ENCODE data around the gene FPGS.
"Not testable (repeated sequence)": the region's sequence is repeated elsewhere in the genome, so short reads cannot be mapped to it uniquely, and the experiment has no call there.

The FPGS gene, protein sequence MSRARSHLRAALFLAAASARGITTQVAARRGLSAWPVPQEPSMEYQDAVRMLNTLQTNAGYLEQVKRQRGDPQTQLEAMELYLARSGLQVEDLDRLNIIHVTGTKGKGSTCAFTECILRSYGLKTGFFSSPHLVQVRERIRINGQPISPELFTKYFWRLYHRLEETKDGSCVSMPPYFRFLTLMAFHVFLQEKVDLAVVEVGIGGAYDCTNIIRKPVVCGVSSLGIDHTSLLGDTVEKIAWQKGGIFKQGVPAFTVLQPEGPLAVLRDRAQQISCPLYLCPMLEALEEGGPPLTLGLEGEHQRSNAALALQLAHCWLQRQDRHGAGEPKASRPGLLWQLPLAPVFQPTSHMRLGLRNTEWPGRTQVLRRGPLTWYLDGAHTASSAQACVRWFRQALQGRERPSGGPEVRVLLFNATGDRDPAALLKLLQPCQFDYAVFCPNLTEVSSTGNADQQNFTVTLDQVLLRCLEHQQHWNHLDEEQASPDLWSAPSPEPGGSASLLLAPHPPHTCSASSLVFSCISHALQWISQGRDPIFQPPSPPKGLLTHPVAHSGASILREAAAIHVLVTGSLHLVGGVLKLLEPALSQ

DNA sequence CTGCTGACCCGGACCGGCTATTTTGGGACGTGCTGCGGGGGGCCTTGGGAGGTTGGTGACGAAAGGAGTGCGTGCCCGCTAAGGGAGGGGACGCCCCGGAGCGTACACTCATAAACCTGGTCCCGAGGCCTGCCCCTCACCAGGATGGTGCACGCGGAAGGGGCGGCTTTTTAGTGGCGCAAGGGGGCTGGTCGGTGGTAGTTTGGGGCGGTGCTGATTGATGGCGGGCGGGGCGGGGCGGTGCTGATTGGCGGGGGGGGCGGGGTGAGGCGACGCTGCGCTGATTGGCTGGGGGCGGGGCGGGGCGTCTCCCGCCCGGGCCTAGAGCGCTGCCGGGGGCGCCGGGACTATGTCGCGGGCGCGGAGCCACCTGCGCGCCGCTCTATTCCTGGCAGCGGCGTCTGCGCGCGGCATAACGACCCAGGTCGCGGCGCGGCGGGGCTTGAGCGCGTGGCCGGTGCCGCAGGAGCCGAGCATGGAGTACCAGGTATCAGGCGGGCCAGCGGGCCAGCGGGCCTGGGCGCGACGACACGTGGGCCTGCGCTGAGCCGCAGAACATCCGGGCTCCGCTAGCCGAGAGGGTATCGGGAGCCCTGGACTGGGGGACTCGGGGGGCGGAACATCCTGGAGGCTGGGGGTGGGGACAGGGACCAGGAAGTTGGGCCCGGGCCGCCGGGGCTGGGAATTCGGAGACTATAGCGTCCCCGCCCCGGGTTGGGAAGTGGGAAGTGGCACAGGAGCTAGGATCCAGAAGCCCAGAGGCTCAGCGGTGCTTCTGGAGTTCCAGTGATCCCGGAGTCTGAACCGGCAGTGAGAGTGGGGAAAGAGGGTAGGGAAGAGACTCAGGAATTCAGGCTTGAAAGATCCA lies at the start of gene FPGS:
Gene FPGS (plus strand): TSS at position 307 of the 868 bp plus-strand sequence. CDS start 43 bp downstream, at position 350.
- DNase-seq = peak; percentile 85

GRCh38 chr9:127753148-127753547 lies 49.5 kb upstream of the FPGS start:
- DNase-seq = no peak

GRCh38 chr9:127753622-127754021 lies 49.1 kb upstream of the FPGS start:
- DNase-seq = no peak

DNA sequence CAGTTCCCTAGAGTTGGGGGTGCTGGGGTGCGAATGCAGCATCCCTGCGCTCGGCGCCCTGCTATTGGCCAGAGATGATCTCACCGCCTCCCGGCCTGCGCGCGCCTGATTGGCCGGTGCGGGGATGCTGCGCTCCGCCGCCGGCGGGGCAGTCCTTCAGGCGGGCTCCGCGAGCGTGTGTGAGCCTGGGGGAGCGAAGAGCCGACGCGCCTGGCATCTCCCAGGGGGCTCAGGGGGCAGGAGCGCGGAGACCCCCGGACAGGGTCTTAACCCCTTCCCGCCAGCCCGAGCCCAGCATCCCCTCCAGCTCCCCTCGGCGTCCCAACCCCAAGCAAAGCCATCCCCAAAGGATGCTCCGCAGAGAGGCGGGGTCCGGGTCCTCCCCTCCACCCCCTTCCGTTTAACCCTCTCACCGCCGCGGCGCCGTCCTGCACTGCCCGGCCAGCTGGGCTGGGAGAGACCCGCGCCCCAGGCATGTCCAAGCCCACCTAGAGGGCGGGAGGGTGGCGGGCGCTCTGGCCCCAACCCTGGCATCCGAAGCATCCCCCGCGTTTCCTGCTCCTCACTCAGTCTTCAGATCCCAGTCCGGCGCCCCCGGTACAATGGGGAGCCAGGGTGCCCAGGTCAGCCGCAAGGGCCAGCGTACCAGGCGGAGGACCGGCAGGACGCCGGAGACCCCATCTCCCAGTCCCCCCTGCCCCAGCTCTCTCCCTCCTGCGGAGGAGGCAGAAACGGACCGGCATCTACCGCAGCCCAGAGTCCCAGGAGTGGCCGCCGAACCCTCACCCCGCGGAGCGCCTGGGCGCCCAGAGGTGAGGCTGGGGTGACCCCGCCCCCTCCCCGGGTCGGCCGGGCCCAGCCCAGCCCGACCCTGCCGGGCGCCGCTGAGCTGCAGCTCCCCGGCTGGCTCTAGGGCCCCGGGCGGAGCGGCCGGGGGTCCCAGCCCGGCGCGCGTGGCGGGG lies 48.3 kb upstream of the FPGS start:
- DNase-seq = no peak

GRCh38 chr9:127755061-127756060 lies 47.3 kb upstream of the FPGS start:
- DNase-seq = no peak

GRCh38 chr9:127756233-127756632 lies 46.4 kb upstream of the FPGS start:
- DNase-seq = no peak

DNA sequence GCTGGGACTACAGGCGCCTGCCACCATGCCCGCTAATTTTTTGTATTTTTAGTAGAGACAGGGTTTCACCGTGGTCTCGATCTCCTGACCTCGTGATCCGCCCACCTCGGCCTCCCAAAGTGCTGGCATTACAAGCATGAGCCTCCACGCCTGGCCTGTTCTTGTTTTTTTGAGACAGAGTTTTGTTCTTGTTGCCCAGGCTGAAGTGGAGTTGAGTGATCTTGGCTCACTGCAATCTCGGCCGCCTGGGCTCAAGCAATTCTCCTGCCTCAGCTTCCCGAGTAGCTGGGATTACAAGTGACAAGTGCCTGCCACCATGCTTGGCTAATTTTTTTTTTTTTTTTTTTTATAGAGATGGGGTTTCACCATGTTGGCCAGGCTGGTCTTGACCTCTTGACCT lies 45.9 kb upstream of the FPGS start:
- not testable (repeated sequence) for DNase-seq

GRCh38 chr9:127758843-127759242 lies 43.8 kb upstream of the FPGS start:
- no peak for DNase-seq

- no peak for DNase-seq
Measured at GRCh38 chr9:127761061-127761460, 41.6 kb upstream of the FPGS start.

DNA sequence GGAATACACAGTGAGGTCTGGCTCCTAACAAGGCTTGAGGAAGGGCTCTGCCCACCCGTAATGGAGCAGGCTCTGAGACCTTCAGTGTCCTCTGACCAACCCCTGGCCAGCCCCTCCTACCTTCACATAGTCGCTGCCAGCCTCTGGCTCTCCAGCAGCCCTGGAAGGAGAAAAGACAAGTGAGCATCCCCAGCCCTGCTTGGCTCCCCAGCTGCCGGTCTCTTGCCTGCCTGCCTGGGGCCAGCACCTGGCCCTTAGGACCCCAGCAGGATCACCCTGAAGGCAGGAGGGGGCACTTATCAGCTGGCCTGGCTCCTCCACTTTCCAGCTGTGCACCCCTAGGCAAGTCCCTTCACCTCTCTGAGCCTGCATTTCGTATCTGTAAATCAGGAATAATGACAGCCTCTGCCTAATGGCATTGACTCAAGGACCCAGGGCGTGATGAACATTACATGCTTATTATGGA lies 41.2 kb upstream of the FPGS start:
- no peak for DNase-seq

GRCh38 chr9:127762111-127762676 lies 40.5 kb upstream of the FPGS start:
- no peak for DNase-seq

DNA sequence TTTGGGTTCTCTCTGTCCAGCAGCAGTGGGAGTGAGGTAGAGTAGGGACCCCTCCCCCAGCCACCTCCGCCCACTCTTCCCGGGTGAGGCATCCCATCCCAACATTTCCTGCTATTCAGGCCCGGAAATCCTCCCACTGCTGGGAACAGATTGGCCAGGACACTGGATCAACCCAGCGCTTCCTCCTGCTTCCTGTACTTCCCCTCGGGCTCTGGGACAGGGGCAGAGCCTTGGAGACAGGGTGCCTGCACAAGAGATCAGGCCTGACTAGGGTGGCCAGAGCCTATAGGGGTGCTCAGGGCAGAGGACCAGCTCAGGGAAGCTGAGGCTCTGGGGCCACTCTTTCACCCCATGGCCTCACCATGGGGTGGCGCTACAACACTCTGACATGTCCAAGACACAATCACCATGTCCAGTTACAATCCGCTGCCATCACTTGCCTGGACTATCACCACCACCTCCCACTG lies 38.7 kb upstream of the FPGS start:
- DNase-seq = peak; percentile 41

GRCh38 chr9:127765418-127765817 lies 37.3 kb upstream of the FPGS start:
- DNase-seq = no peak

DNA sequence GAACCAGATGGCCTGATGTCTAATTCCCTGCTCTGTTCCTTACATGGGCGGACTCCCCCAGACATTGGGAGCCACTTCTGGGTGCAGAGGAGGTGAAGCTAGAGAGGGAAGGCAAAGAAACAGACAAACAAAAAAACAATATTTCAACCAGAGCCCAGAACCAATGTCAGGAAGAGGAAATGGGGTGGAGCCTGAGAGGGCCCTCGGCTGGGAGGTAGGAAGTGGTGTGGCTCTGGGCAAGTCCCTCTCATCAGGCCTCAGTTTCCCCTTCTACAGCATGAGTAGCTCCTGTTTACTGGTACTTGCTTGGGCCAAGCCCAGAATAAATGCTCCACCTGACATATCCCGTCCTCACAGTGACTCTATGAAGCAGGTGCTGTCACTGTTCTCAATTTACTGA lies 35.3 kb upstream of the FPGS start:
- no peak for DNase-seq

DNA sequence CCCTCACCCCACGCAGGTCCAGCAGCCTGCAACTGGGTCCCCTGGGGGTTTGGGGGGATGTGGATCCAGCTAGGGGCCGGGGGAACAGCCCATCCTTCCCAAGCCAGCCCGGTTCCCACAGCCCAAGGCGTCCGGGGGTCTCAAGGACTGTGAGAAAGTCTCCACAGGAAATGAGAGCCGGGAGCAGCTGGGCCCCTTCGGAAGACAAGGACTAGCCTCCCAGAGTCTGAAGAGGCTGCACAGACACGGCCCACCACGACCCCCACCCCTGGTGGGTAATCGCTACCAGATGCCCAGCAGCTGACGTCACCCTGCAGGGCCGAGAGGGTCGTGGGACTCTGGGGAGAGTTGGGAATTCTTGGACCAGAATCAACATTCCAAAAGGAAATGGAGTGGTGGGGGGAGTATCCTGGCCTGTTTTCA lies 34.8 kb upstream of the FPGS start:
- DNase-seq = no peak

DNA sequence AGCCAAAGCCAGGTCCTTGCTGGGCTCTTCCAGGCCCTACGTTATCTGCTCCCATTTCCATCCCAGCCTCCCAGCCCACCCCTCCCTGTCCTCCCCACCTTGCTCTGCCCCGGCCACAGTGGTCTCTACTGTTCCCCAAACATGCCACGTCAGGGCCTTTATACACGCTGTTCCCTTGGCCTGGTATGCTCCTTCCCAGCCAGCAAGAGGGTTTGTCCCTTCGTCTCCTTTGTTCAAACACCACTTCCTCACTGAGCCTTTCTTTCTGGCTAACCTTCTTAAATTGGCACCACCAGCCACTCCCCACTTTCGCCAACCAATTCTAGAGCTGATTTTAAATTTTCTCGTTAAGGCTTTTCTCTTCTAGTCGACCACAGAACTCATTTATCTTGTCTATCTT lies 34.0 kb upstream of the FPGS start:
- no peak for DNase-seq

- DNase-seq = no peak
Measured at GRCh38 chr9:127769101-127769500, 33.6 kb upstream of the FPGS start.

DNA sequence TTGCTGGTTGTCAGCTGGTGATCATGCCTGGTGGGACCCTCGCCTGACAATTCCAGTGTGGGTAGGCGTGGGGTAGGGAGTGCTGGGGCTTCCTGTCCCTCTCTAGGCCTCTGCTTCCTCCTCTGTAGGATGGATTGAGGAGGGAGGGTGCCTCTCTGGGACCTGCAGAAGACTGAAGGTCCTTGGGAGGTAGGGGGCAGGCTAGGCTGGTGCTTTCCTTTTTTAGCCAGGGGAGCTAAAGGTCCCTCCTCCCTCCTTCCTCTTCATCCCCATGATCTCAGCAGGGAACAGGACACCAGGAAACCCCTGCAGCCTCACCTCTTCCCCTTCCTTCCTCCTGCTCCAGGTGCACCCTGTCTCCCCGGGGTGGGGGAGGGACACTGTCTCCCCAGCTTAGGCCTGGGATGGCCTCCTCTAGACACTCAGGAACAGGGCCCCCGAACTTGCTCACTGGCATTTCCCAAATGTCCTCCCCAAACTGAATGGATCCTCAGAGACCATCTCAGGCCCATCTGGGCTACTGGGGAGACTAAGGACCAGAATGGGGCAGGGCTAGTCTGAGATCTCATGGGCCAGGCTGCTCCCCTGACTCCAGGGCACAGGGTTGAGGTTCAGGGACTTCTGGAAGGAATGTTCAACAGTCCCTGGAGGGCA lies 32.6 kb upstream of the FPGS start:
- no peak for DNase-seq

DNA sequence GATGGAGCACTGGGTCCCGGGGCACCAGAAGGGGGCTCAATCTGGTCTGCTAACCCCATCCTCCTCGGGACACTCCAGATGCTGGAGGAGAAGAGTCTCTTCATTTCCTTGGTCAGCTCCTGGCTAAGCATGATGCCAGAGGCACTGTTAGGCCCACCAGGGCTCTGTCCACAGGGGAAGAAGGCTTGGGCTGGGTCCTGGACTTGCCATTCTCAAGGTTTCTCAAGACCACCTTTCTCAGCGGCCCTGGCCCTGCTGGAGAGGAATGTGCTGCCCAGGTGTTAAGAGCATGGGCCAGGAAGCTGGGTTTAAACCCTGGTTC lies 32.1 kb upstream of the FPGS start:
- DNase-seq = no peak

Measured in activated T-cell treated with anti-CD3 and anti-CD28 coated beads, Interleukin-2, amount 50 U/mL, for 1 hour (primary cell).